PC-9 (cell line): ENCODE results near the gene RB1.

Experiments
- EZH2 ChIP-seq: fragments of 200-600 bp; sonication (generic); IDR thresholded peaks from 2 replicates; pipeline ENCODE4 v1.8.0; 2017; ENCODE audit warnings: antibody characterized with exemption, low read depth
- TF ChIP-seq, protein P1 (sequence below): fragments of 200-600 bp; sonication (generic); conservative IDR thresholded peaks from 2 replicates; pipeline ENCODE4 v1.6.1; 2017; ENCODE audit warnings: mixed run types, antibody characterized with exemption, mild to moderate bottlenecking, moderate library complexity

DNA sequence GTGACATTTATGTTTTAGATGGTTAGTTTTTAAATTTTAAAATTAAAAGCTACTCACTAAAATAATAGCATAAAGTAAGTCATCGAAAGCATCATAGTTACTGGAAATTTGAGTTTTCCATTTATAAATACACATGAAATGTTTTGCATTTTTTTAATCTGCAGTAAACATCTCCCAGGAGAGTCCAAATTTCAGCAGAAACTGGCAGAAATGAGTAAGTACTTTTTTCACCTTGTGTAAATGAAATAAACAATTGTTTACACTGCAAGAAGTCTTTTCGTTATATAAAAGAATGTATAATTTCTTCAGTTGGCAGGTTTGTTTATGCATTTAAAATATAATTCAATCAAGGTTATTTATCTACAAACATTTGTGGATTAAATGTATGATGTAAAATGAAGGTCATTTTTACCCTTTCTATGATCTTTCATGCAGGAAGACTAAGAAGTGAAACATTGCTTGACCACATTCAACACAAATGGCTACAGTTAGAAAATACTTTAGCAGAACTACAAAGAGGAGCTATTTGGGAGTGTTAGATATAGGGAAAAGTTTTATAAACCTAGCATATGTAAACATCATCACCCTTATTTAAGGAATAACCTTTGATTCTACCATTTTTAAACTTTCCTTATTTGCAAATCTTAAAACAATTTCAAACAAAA lies 173.8 kb downstream of the RB1 start:
- no peak for TF ChIP-seq EZH2
- TF ChIP-seq, protein P1, sequence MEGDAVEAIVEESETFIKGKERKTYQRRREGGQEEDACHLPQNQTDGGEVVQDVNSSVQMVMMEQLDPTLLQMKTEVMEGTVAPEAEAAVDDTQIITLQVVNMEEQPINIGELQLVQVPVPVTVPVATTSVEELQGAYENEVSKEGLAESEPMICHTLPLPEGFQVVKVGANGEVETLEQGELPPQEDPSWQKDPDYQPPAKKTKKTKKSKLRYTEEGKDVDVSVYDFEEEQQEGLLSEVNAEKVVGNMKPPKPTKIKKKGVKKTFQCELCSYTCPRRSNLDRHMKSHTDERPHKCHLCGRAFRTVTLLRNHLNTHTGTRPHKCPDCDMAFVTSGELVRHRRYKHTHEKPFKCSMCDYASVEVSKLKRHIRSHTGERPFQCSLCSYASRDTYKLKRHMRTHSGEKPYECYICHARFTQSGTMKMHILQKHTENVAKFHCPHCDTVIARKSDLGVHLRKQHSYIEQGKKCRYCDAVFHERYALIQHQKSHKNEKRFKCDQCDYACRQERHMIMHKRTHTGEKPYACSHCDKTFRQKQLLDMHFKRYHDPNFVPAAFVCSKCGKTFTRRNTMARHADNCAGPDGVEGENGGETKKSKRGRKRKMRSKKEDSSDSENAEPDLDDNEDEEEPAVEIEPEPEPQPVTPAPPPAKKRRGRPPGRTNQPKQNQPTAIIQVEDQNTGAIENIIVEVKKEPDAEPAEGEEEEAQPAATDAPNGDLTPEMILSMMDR: no peak
